Smooth muscle cell (in vitro differentiated cells): Measurements from ENCODE around the gene PTH2. TPM values are rescaled to one million over a fixed set of nuclear protein-coding genes. Genes with fewer than 3 reads are reported as not detected.

ENCODE experiments used
- DNase-seq: peaks from one replicate; lab custom pipeline; 2025; ENCODE audit not compliant: unreplicated experiment; lab: John Stamatoyannopoulos, UW
- H2AFZ ChIP-seq: fragments of 200-600 bp; sonication (generic); 2 replicates; pipeline ENCODE4 v1.6.0; 2016; ENCODE audit warnings: antibody characterized with exemption, low read depth, mild to moderate bottlenecking
- H3F3A ChIP-seq: fragments of 200-600 bp; sonication (generic); 2 replicates; pipeline ENCODE4 v1.6.0; 2017; ENCODE audit warnings: antibody characterized with exemption, low read depth
- H3K27ac ChIP-seq: fragments of 200-600 bp; sonication (generic); 2 replicates; pipeline ENCODE4 v1.5.1; 2016; ENCODE audit warnings: low read depth, mild to moderate bottlenecking
- H3K27me3 ChIP-seq: fragments of 200-600 bp; sonication (generic); 2 replicates; pipeline ENCODE4 v1.6.1; 2016; ENCODE audit warnings: low read depth, mild to moderate bottlenecking
- H3K36me3 ChIP-seq: fragments of 200-600 bp; sonication (generic); 2 replicates; pipeline ENCODE4 v1.5.1; 2016; ENCODE audit warnings: low read depth
- H3K4me1 ChIP-seq: fragments of 200-600 bp; sonication (generic); 2 replicates; pipeline ENCODE4 v1.5.1; 2016; ENCODE audit warnings: low read depth
- H3K4me2 ChIP-seq: fragments of 200-600 bp; sonication (generic); 2 replicates; pipeline ENCODE4 v1.6.0; 2016; ENCODE audit warnings: mild to moderate bottlenecking
- H3K4me3 ChIP-seq: fragments of 200-600 bp; sonication (generic); 2 replicates; pipeline ENCODE4 v1.5.1; 2016; ENCODE audit warnings: mild to moderate bottlenecking
- H3K79me2 ChIP-seq: fragments of 200-600 bp; sonication (generic); 2 replicates; pipeline ENCODE4 v1.6.0; 2016; ENCODE audit warnings: low read depth, mild to moderate bottlenecking
- H3K9ac ChIP-seq: fragments of 200-600 bp; sonication (generic); 2 replicates; pipeline ENCODE4 v1.6.0; 2016; ENCODE audit warnings: low read depth
- H3K9me3 ChIP-seq: fragments of 200-600 bp; sonication (generic); replicated peaks from 2 replicates; pipeline ENCODE4 v1.5.1; 2016; ENCODE audit warnings: low read depth
- H4K20me1 ChIP-seq: fragments of 200-600 bp; sonication (generic); 2 replicates; pipeline ENCODE4 v1.6.0; 2016; ENCODE audit warnings: low read depth
- CTCF ChIP-seq: fragments of 200-600 bp; sonication (generic); IDR thresholded peaks from 2 replicates; pipeline ENCODE4 v1.5.1; 2017; ENCODE audit warnings: borderline replicate concordance, mild to moderate bottlenecking, antibody characterized with exemption; ENCODE audit not compliant: insufficient read depth, poor library complexity, severe bottlenecking
- WGBS: methylation state at CpG from one replicate; pipeline ENCODE4 v1.1.7; 2016; ENCODE audit warnings: low lambda C conversion rate; 5-methylcytosine and 5-hydroxymethylcytosine counted together
- polyA plus RNA-seq: library from polyadenylated mRNA; unstranded; fragments of >200 nt; fragmentation: Nextera tagmentation; extraction: Ambion mirVana; gene quantifications from 2 replicates; pipeline ENCODE4 v1.2.1, GENCODE V29; 2016
- total RNA-seq: library from RNA; depleted of rRNA; stranded (reverse); fragments of >200 nt; gene quantifications from 2 replicates; pipeline ENCODE4 v1.2.3, GENCODE V29; 2014

Gene PTH2
- total and polyA plus RNA-seq, 2 experiments from 2014 or later: not detected

DNA sequence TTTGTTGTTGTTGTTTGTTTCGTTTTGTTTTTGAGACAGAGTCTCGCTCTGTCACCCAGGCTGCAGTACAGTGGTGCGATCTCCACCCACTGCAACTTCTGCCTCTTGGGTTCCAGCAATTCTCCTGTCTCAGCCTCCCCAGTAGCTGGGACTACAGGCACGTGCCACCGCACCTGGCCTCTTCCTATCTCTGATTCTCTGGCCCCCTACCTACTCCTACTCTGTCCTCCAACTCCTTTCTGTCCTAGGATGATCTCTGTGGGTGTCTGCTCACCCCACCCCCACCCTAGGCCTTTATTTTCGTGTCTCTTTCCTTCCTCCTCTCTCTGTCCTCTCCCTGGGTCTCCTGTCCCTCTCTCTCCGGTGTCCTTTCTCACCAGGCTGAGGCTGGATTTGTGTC, 27.2 kb upstream of the PTH2 start:
- H3K27ac ChIP-seq: no peak overlapping the region
- H3K4me1 ChIP-seq: peaks cover 13% of the 10 kb centered on the region
- WGBS: 92% methylated on average over 7 of the region's 7 CpGs
- no peak for DNase-seq
- peak overlapping the region; percentile 86 for H3K4me3 ChIP-seq
- TF ChIP-seq CTCF: no peak
- no peaks in the 10 kb centered on the region for H4K20me1 ChIP-seq
- no peaks in the 10 kb centered on the region for H3F3A ChIP-seq
- no peaks in the 10 kb centered on the region for H3K27me3 ChIP-seq
- no peaks in the 10 kb centered on the region for H3K9me3 ChIP-seq
- H3K4me2 ChIP-seq: peak overlapping the region; percentile 93
- no peaks in the 10 kb centered on the region for H3K36me3 ChIP-seq
- H3K9ac ChIP-seq: peak overlapping the region; percentile 87
- H2AFZ ChIP-seq: no peak overlapping the region
- no peaks in the 10 kb centered on the region for H3K79me2 ChIP-seq

GRCh38 chr19:49448432-49448786, 25.2 kb upstream of the PTH2 start:
- Histone ChIP-seq H3K27ac (no peak overlapping the region), H2AFZ (no peak overlapping the region), H3K27me3 (no peaks in the 10 kb centered on the region), H3K4me1 (peaks cover 5% of the 10 kb centered on the region), H3K4me2 (no peak overlapping the region), H3K9me3 (no peaks in the 10 kb centered on the region), H3F3A (no peaks in the 10 kb centered on the region), H3K9ac (no peak overlapping the region), H3K4me3 (no peak overlapping the region), H4K20me1 (no peaks in the 10 kb centered on the region), H3K36me3 (no peaks in the 10 kb centered on the region), H3K79me2 (no peaks in the 10 kb centered on the region)
- TF ChIP-seq CTCF: no peak
- whole genome bisulfite sequencing: 96% methylated on average over 6 of the region's 6 CpGs
- no peak for DNase-seq

DNA sequence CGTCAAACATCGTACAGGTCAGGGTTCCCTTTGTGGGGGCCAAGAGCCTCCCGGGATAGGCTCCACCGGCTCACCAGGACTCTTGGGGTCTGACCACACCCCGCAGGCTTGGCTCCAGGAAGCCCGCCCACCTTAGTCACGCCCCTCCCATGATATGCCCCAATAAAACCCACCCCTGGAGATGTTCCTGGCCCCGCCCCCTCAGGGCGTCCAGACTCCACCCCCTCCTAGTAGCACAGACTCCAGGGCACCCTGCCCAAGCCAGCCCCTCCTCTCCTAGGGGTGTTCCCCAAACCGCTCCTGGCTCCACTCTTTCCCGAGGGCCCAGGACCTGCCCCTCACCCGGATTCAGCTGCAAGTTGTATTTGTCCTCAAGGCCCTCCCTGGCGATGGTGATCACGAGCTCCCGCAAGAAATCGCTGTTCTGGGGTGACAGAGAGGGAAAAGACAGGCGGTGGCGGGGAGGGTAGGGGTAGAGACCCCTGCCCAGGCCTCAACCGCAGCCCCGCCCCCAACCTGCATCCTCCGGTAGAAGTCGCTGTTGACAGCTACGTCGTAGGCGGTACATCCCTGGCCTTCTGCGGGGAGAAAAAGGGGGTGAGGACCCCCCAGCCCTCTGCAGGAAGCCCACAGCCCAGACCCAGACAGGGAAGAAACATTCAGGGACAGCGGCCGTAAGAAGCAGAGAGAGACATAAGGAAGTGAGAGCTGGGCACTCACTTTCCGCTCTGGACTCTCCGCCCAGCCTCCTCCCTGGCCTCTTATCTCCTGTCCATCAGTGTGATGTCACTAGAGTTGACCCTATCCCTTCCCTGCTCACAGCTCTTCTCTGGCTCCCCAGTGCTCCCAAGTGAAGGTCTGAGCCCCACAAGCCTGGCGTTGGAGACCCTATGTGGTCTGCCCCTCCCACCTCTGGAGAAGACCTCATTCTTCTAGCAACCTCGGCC, 24.5 kb upstream of the PTH2 start:
- H3K27ac ChIP-seq: no peak overlapping the region
- H3K9me3 ChIP-seq: no peaks in the 10 kb centered on the region
- DNase-seq: no peak
- H3K4me3 ChIP-seq: no peak overlapping the region
- H3F3A ChIP-seq: no peaks in the 10 kb centered on the region
- H3K4me1 ChIP-seq: peaks cover 5% of the 10 kb centered on the region
- no peak for TF ChIP-seq CTCF
- H3K79me2 ChIP-seq: no peaks in the 10 kb centered on the region
- H3K9ac ChIP-seq: no peak overlapping the region
- H4K20me1 ChIP-seq: no peaks in the 10 kb centered on the region
- H3K4me2 ChIP-seq: no peak overlapping the region
- H3K36me3 ChIP-seq: no peaks in the 10 kb centered on the region
- no peaks in the 10 kb centered on the region for H3K27me3 ChIP-seq
- 92% methylated on average over 27 of the region's 32 CpGs for WGBS
- no peak overlapping the region for H2AFZ ChIP-seq
